Ureter (tissue), 1 donor: ENCODE measurements around the gene MRPS5. TPM values are rescaled to one million over a fixed set of nuclear protein-coding genes. Genes with fewer than 3 reads are reported as not detected.

Source experiments
- total RNA-seq: library from RNA; stranded (reverse); gene quantifications from one replicate; pipeline ENCODE4 v1.2.4, GENCODE V29; 2023
- donor health status: DM: yes; HTN: yes; CAD: no.

MRPS5 gene
- total RNA-seq, 1 donor from 2014 or later: 52.1 TPM

Other genes starting within 250 kb of the MRPS5 start
- 19.2 TPM for gene MAL, start 96.1 kb downstream of the MRPS5 start, total RNA-seq
- gene ZNF514, start 38.0 kb upstream of the MRPS5 start, total RNA-seq: 33.3 TPM
- gene ZNF2, start 44.0 kb upstream of the MRPS5 start, total RNA-seq: 4.5 TPM
- gene ZNF892, start 85.7 kb upstream of the MRPS5 start, total RNA-seq: 5.3 TPM
- 176 TPM for gene PROM2, start 152.6 kb upstream of the MRPS5 start, total RNA-seq
- gene KCNIP3, start 175.5 kb upstream of the MRPS5 start, total RNA-seq: 6.2 TPM